Measurements from ENCODE around the gene RETREG1.

Gene RETREG1

DNA sequence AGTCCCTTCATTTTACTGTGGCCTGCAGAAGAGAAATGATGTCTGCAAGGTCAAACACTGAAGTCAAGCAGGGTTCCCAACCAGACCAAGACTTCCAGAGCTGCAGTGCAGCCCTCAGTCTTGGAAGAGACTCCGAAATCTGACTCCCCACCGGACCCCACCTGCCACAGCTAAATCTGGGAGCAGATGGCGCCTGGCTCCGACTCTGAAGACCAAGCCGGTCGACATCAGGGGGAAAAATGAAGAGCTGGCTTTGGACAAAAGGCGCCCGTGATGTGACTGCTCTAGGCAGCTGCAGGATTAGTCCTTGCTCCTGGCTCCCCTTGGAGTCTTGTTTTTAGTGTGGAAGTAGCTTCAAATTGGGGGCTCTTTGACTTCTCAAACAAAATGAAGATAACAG lies 78.8 kb downstream of the RETREG1 start:
- TF ChIP-seq, protein P1, sequence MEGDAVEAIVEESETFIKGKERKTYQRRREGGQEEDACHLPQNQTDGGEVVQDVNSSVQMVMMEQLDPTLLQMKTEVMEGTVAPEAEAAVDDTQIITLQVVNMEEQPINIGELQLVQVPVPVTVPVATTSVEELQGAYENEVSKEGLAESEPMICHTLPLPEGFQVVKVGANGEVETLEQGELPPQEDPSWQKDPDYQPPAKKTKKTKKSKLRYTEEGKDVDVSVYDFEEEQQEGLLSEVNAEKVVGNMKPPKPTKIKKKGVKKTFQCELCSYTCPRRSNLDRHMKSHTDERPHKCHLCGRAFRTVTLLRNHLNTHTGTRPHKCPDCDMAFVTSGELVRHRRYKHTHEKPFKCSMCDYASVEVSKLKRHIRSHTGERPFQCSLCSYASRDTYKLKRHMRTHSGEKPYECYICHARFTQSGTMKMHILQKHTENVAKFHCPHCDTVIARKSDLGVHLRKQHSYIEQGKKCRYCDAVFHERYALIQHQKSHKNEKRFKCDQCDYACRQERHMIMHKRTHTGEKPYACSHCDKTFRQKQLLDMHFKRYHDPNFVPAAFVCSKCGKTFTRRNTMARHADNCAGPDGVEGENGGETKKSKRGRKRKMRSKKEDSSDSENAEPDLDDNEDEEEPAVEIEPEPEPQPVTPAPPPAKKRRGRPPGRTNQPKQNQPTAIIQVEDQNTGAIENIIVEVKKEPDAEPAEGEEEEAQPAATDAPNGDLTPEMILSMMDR (IDR thresholded peaks at IDR 0.05; ENCODE audit: low read depth, low read length), result no peak
- no peak for DNase-seq (ENCODE audit: extremely low read depth, low read depth)

DNA sequence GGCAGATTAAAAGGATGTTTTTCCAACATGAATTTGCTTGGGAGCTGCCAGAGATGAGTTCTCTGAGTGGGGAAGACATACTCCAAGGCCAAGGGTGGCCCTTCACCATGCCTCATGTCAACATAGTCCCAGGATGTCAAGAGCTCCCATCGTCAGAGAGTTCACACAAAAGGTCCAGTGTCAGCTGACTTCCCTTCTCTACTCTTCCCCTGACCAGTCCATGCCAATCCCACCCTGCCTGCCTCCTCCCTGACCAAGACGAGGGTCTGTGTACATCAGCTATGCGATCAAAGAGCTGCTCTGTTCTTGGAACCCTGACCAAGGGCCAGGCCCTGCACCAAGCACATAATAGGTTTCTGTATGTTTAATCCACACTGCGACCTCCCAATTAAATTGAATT lies 80.0 kb downstream of the RETREG1 start:
- TF ChIP-seq, protein P1 (IDR thresholded peaks at IDR 0.05; ENCODE audit: low read depth, low read length), result no peak

DNA sequence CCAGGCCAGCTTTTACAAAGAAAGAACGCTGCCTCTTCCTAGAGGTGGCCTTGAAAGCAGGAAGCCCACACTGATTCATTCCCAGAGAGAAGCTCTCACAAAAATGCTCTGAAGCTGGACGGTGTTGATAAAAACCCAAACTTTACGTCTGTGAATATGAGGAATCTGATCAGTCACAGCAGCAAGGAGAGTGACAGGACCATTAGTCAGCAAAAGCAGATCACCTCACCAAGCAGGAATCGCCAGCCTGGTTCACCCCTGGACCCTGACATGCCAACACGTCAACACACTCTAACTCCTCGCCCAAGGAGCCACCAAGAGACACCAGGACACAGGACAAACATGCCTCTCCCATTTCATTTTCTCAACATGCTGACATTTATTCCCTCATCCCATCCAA lies 80.6 kb downstream of the RETREG1 start:
- TF ChIP-seq, protein P1 (IDR thresholded peaks at IDR 0.05; ENCODE audit: low read depth, low read length), result no peak
- no peak for DNase-seq (ENCODE audit: extremely low read depth, low read depth)

More for the DNA sequence above, 80.0 kb downstream of the RETREG1 start:
- no peak for DNase-seq (ENCODE audit: extremely low read depth, low read depth)

DNA sequence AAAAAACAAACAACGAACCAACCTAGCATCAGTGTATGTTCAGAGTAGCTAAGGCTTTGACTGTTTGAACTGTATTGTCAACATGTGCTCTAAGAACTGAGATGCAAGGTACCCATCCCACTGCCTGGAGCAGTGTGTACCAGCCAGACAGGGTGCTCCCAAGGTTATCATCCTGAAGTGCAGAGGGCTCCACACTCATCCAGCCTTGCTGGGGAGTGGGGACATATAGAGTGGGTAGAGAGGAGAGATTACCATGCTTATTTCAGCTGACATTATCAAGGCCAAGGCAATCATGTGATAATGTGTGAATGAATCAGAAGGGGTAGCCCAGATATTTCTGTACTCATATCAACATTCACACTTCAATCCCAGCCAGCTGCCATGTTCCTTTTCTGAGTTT lies 82.5 kb downstream of the RETREG1 start:
- no peak for DNase-seq (ENCODE audit: extremely low read depth, low read depth)
- TF ChIP-seq, protein P1 (IDR thresholded peaks at IDR 0.05; ENCODE audit: low read depth, low read length), result no peak

DNA sequence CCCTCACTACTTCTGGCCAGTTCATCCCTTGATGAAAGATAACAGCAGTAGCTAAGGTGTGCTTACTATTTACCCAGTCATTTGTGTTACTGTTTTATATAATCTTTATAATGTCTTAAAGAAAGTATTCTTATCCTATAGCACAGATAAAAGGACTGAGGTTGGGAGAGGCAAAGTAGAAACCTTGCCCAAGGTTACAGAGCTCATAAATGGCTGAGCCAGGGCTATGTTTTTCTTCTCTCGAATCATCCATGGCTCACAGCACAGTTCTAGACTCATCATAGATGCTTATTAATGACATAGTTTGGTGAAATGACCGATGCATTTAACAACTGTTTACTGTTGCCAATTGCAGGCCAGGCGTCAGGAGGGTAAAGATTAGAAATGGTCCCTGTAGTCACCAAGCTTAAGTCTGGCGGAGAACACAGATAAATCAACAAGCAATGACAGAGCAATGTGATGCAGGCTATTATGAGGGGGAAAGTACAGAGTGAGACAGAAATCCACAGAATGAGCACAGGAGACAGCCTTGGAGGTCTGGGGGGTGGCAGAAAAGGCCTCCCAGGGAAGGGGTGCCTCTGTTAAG lies 85.6 kb downstream of the RETREG1 start:
- TF ChIP-seq, protein P1 (IDR thresholded peaks at IDR 0.05; ENCODE audit: low read depth, low read length), result no peak
- DNase-seq (ENCODE audit: extremely low read depth, low read depth), result no peak

DNA sequence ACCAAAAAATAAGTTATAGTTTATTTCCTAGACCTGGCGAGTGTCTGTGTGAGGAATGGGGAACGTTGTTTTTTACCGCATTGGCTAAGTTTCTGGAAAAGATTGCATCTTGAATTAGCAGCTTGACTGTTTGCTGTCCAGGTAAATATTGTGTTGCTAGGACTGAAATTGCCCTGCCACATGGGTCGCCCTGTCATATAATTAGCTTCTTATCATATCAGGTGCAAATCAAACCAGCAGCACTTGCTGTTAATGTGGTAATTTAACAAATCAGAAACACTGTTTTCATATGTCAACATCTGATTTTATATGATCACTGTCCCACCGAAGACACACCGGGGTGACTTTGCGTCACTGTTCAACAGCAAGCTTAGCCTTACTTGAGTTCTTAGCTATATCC lies 87.5 kb downstream of the RETREG1 start:
- no peak for DNase-seq (ENCODE audit: extremely low read depth, low read depth)
- TF ChIP-seq, protein P1 (IDR thresholded peaks at IDR 0.05; ENCODE audit: low read depth, low read length), result no peak

DNA sequence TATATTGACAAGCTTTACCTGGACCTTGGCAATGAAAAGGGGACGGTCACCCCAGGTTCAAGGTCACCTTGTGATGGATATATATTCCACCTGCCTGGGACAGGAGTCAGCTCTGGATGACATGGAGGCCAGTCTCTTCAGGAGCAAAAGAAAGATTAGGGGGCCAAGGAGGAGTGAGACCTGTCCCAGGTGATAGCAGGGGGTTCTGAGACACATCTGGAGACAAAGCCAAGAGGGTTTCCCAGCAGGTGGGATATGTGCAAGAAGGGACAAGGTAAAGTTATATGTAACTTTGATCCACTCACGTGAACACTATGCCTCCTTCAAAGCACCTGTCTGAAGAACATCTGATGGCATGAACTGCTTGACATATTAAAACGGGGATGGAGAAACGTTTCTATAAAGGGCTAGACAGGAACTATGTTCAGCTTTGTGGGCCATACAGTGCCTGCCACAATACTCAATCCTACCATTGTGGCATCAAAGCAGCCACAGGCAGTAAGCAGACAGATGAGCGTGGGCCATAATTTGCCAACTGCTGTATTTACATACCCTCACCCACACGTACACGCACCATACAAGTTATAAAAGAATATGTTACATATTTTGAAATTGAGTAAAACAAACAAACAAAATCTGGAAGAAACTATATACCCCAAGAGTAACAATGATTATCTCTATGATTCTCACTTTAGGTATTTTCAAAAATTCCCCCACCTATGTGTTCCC lies 88.3 kb downstream of the RETREG1 start:
- DNase-seq (ENCODE audit: extremely low read depth, low read depth), result no peak
- TF ChIP-seq, protein P1 (IDR thresholded peaks at IDR 0.05; ENCODE audit: low read depth, low read length), result no peak
